GM19372 (cell line): ENCODE data around the gene MAPK9.
"Not testable (repeated sequence)": the region's sequence is repeated elsewhere in the genome, so short reads cannot be mapped to it uniquely, and the experiment has no call there.

Experiments used
- ATAC-seq: cut with Tn5 transposase; IDR thresholded peaks from one replicate; pipeline ENCODE4 v1.9.1; 2021; ENCODE audit warnings: mild to moderate bottlenecking, low read depth, moderate library complexity; ENCODE audit not compliant: unreplicated experiment

MAPK9 gene

GRCh38 chr5:180250329-180250728 lies 41.6 kb downstream of the MAPK9 start:
- ATAC-seq = no peak

GRCh38 chr5:180241600-180241999 lies 50.3 kb downstream of the MAPK9 start:
- no peak for ATAC-seq

- no peak for ATAC-seq
Observed at GRCh38 chr5:180238631-180239030, 53.3 kb downstream of the MAPK9 start.

- no peak for ATAC-seq
Observed at GRCh38 chr5:180235846-180236245, 56.0 kb downstream of the MAPK9 start.

GRCh38 chr5:180235077-180235476 lies 56.8 kb downstream of the MAPK9 start:
- no peak for ATAC-seq

- ATAC-seq = no peak
Observed at GRCh38 chr5:180234271-180234670, 57.6 kb downstream of the MAPK9 start.

- no peak for ATAC-seq
Observed at GRCh38 chr5:180233729-180234128, 58.2 kb downstream of the MAPK9 start.

GRCh38 chr5:180230017-180230416 lies 61.9 kb downstream of the MAPK9 start:
- no peak for ATAC-seq

- ATAC-seq = no peak
Observed at GRCh38 chr5:180222056-180222455, 69.8 kb downstream of the MAPK9 start.

- no peak for ATAC-seq
Observed at GRCh38 chr5:180217797-180218196, 74.1 kb downstream of the MAPK9 start.

GRCh38 chr5:180216646-180217171 lies 75.2 kb downstream of the MAPK9 start:
- ATAC-seq = no peak

GRCh38 chr5:180215783-180216630 lies 75.9 kb downstream of the MAPK9 start:
- no peak for ATAC-seq

GRCh38 chr5:180214870-180215770 lies 76.8 kb downstream of the MAPK9 start:
- no peak for ATAC-seq

- no peak for ATAC-seq
Observed at GRCh38 chr5:180213657-180214207, 78.2 kb downstream of the MAPK9 start.

- ATAC-seq = no peak
Observed at GRCh38 chr5:180213256-180213600, 78.7 kb downstream of the MAPK9 start.

GRCh38 chr5:180212363-180213255 lies 79.3 kb downstream of the MAPK9 start:
- ATAC-seq = no peak

GRCh38 chr5:180211761-180212035 lies 80.2 kb downstream of the MAPK9 start:
- ATAC-seq = no peak

GRCh38 chr5:180210961-180211760 lies 80.7 kb downstream of the MAPK9 start:
- ATAC-seq = no peak

GRCh38 chr5:180210077-180210476 lies 81.8 kb downstream of the MAPK9 start:
- not testable (repeated sequence) for ATAC-seq
